IPS-11a (cell line): ENCODE results near the gene OGA.

Experiments
- H3K4me3 ChIP-seq: one replicate; pipeline ENCODE4 v1.5.1; 2013; ENCODE audit warnings: low read depth, low read length, control low read depth

OGA gene

DNA sequence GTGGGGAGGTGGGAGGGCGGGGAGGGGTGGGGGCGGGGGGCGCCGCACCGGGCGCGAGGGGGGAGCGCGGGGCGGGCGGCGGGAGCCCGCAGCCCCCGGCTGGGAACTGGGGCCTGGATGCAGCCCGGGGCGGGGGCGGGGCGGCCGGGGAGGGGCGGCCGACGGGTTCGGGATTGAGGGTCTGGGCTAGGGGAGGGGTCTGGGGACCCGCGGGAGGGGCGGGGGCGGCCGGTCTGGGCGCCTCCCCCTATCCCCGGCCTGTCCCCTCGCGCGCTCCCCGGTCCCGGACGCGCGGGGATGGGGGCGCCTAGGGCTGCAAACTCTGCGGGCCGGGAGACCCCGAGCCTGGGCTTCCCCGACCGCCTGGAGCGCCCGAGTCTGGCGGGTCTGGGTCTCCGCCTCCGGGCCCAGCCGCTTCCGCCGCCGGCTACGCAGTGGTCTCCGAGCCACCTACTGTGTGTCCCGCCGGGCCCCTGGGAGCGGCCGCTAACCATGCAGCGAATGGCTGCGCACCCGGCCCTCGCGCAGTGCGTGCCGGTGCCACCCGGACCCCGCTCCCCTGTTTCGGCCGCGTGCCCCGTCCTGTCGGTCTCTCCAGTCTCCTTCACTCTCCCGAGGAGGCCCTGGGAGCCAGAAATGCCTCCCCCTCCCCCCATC is 42.0 kb downstream of the OGA start:
- H3K4me3 ChIP-seq = peak overlapping the region; percentile 0

DNA sequence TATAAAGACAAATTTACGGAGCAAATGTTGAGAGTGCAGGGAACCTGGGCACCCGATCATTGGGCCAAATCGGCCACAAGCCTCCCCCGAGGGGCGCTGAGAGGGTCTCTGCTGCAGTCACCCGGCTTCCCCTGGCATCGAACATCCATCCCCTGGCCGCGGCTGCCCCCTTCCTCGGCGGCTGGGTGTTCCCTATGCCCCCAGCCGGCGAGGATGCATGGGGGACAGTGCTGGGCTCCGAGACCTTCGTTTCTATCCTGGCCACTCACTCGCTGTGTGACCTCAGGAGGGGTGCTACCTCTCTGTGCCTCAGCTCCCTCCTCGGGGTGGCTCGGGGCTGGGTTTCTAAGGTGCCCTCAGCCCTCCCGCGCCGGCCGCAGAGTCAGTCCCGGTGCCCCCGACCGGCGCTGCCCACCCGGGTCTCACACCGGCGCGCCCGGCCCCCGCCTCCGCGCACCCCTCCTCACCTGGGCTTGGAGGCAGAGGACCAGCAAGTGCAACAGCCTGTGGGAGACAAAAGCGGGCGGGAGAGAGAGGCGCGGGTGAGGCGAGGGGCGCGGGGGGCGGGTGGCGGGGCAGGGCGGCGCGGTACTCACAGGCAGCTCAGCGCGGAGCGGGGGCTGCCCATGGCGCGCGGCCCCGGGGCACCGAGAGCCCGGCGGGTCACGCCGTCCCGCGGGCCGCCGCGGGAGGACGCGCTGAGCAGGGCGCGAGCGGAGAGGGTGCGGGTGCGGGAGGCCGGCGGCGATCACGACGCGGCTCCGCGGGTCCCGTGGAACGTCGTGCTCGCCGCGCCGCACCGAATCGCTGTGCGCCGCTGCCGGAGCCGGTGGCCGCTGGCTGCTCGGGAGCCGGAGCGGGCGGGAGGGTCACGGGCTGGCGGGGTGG is 42.7 kb downstream of the OGA start, which contains the start of gene FGF8:
FGF8 (minus strand) TSS at position 842 of the 888 bp plus-strand sequence; CDS start at position 628, 214 bp downstream.
- peak within 1 kb of the TSS; percentile 24 for H3K4me3 ChIP-seq

DNA sequence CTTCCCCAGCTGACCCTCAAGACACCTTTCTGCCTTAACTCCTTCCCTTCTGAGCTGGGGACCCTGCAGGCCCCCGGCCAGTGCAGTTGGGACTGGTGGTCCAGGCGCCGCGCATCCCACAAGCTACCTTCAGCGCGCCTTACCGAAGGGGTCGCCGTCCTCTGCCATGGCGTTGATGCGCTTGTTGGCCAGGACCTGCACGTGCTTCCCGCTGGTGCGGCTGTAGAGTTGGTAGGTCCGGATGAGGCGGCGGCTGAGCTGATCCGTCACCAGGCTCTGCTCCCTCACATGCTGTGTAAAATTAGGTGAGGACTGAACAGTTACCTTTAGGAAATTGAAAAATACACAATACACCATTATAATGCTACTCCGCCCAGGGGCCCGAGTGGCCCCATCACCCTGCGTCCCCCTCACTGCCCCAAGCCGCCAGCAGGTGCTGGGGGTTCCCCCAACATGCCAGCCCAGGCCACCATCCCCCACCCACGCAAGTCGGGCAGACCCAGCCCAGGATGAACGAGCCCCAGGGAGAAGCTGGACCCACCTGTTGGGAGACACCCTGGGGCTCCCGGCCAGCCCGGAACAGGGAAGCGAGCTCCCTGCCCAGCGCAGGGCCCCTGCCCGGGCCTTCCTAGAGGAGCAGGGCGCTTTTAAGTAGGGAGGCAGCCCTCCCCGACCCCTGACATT is 43.5 kb downstream of the OGA start:
- H3K4me3 ChIP-seq = no peak overlapping the region

DNA sequence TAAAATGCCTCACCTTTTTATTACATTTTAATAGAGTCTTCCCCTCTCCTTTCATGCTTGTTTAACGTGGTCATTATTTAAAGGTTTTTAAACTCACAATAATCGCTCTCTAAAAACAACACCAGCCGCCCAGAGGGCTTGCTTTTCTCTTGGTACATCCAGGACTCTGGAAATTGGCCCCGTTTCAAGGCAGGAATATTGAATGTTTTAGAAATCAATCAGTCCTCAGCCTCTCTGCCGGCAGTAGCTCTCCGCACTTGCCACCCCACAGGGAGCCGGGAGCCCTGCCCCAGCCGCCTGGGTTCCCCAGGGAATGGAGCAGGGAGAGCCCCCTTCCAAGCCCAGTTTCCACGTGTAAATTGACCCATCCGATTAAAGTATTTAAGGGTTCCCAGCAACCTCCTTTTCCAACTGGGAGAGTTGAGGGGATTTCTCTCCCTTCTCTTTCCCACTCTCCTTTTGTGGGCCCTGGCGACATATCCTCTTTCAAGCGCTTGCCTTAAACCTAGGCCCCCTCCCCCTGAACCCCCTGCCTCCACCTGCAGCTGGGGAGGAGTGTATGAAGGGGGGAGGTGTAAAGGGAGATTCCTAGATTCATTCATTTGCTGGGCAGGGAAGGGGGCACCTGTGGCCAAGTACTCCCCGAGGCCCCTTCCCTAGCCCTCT is 44.2 kb downstream of the OGA start:
- H3K4me3 ChIP-seq = no peak overlapping the region

DNA sequence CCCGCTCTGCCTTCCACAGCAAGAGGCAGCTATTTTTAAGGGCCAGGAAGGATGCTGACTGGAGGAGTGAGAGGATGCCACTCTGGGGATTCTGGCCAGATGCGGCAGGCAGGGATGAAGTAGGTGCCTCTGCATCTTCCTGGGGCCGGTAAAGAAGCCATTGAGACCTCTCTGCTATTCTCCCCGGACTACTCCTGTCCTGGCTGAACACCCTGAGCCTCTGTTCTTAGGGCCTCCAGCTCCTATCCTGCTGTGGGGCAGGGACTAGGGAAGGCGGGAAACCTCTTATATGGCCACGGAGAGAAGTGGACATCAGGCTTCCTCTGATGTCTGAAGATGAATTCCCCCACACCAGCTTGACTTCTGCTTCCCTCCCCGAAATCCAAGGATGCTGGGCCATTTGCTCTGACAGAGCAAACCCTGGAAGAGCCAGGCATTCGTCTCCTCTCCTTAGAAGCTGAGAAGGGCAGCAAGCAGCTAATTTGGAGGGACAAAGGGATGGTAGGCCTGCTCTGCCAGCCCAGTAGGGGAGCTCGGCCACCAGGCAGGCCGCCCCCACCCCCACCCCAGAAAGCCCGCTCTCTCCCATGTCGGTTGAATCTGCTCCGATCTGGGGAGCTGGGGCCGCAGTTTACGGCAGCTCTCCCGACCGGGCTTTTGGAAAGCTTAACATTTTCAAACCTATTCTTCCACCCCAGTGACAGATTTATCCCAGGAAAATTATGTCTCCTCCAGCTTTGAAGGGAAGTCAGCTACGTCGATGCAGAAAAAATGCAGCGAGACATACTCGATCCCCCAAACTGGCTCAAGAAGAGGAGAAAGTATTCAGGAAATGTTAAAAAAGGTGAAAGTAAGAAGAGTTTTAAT is 45.1 kb downstream of the OGA start:
- H3K4me3 ChIP-seq = no peak overlapping the region

DNA sequence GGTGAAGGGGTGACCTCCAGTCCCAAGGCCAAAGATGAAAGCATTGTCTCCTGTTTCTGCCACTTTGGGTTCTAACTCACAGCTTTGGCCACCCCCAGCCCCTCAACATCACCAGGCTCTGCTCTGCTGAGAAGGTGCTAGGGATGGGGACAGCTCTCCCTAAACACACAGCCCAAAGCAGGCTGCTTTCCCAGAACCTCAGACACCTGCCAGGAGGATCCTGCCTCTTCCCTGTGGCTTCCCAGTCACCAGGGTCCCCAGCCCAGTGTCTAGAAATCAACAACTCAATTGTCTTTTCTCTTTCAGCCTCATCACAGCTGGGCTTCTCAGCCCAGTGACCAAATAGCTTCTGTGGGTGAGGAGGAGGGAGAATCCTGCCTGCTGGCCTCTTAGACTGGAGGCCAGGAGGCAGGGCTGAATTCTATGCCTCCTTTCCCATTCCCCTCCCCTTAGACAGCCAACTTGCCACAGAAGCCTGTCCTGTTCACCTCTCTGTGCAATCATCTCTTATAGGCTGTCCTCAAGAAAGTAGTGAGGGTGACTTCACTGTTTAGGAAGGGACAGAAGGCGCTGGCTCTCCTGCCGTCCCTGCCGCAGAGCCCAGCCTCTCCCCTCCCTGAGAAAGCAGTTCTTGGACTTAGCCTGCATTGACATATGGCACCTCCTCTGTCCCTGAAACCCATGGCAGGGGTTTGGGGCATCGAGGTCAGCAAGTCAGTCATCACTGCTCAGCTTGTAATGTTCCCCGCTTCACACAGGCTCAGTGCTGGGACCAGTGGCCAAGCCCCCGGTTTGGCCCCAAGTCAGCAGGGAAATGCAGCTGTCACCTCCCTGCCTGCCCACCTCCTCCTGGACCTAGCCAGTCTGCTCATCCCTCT is 46.0 kb downstream of the OGA start:
- no peak overlapping the region for H3K4me3 ChIP-seq

DNA sequence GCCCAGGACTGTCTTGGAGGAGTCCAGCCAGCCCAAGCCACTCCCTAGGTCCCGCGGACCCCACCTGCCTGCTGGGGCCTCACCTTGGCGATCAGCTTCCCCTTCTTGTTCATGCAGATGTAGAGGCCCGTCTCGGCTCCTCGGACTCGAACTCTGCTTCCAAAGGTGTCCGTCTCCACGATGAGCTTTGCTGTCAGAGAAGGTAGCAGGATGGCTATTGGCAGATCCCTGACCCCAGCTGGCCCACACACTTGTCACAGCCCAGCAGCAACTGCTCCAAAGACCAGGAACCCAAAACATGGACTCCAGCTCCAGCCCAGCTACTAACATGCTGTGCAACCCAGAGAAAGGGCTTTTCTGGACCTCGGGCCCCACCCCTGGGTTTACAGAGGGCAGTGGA is 46.9 kb downstream of the OGA start:
- no peak overlapping the region for H3K4me3 ChIP-seq

DNA sequence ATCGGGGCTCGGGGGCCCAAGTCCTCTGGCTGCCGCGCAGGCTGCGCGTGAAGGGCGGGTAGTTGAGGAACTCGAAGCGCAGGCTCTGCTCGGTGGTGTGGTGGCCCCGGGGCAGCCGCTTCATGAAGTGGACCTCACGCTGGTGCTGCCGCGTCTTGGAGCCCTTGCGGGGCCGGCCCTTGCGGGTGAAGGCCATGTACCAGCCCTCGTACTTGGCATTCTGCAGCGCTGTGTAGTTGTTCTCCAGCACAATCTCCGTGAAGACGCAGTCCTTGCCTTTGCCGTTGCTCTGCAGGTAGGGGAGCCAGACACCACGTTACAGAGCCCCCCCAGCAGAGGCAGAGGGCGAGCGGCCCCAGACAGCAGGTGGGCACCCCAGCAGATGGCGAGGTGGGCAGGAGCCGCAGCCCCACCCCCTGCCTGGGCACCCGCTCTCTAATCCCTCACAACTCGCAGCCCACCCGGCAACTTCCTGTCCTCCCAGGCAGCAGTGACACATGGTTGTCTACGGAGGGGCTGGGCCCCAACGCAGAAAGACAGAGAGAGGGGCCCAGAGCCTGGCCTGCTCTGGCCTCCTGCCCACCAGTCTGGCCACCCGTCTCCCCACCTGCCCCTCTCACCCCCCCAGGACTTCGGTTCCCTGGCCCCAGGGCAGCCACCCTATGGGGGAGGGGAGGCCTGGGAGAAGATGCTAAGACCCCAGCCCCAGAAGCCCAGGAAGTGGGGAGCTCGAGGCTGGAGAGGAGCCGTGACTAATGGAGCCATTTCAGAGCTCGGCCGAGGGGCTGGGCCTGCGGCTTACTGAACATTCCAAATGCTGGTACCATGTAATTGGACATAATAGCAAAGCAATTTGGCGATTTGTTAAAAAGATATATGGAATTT is 47.7 kb downstream of the OGA start:
- H3K4me3 ChIP-seq = no peak overlapping the region

DNA sequence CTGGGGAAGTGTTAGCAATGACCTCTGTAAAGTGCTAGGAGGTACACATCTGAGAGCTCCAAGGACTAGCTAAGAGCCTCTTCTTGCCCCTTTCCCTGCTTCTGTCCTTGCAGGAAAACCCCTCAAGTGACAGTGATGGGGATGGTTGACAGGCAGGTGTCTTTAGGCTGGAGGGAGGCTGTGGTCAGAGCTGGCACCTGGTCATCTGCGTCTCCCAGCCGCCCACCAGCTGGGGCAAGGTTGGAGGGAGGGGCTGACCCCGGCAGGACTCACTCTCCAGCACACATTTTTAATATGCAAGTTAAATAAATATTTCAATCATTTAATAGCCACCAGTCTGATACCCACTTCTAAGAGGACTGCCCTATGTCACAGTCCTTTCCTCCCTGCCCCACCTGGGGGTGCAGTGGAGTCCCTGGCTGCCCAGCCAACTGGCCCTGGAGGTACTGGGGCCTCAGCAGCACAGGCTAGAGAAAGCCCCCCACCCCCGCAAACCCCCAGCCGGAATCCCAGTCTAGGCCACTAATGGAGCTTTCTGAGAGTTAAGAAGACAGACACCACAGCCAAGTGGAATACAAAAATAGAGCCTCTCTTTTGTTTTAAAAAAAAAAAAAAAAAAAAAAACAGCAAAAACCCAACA is 48.6 kb downstream of the OGA start:
- H3K4me3 ChIP-seq = no peak overlapping the region

DNA sequence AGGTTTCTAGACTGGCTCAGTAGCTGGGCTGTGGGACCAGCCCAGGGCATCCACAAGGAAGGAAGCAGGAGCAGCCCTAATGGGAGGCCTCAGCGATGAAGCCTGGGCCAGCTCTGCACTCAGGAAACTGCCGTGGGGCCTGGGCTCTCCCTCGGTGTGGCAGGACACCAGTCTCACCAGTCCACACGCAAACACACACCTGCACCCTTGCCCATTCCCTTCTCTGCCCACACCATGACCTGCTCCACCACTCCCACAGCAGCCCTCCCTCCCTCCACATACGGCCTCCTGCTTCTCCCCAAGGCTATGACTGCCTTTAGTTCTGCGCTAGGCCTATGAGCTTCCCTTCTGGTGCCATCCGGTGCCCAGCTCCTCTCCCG is 49.5 kb downstream of the OGA start:
- H3K4me3 ChIP-seq = no peak overlapping the region

DNA sequence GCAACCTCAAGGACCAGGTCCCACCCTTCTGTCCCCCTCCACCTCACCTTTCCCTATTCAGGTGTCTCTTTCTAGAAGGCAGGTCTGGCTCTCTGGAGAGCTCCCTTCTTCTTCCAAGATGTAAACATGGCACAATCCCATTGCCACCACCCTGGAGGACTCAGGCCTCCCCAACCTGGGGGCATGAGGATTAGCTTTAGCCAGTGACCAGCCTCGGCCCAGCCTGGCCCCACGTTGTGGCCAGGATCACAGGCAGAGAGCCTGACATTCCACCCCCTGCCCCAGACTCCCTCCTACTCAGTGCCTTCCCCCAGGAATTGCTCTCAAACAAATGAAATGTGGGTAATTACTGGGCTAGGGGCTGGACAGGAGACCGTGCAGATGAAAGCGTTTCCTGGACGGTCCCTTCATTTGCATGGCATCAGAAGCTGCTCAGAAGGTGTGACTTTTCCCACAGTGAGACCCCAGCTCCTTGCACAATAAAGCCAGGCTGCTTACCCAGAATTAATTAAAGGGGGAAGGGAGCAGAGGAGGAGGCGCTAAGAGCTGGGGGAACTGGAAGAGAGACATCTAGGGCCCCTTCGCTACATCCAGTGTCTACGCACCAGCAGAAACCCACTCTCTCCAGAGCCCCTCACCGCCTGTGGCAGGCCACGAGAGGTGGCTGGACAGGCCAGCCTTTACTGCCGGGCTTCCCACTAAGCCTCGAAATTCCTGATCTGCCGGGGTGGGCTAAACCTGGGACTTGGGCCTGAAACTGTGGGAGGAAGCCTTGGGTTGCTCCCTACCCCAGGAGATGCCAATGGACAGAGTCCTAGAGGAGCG is 50.1 kb downstream of the OGA start:
- H3K4me3 ChIP-seq = no peak overlapping the region

DNA sequence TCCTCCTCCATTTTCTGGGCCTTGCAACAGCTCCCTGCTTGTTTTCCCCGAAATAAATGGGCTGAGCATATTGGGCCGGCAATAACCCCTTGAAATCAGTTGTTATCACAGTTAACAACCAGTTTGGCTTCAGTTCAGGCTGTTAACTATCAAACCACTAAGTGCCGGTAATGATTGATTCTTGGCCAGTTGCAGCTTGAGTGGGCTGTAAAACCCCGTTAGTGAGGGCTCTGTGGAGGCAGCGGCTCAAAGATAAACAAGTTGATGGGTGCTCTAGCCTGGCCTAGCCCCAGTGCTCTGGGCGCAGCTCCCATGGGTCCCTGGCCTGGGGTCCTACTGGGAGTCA is 50.7 kb downstream of the OGA start:
- no peak overlapping the region for H3K4me3 ChIP-seq

DNA sequence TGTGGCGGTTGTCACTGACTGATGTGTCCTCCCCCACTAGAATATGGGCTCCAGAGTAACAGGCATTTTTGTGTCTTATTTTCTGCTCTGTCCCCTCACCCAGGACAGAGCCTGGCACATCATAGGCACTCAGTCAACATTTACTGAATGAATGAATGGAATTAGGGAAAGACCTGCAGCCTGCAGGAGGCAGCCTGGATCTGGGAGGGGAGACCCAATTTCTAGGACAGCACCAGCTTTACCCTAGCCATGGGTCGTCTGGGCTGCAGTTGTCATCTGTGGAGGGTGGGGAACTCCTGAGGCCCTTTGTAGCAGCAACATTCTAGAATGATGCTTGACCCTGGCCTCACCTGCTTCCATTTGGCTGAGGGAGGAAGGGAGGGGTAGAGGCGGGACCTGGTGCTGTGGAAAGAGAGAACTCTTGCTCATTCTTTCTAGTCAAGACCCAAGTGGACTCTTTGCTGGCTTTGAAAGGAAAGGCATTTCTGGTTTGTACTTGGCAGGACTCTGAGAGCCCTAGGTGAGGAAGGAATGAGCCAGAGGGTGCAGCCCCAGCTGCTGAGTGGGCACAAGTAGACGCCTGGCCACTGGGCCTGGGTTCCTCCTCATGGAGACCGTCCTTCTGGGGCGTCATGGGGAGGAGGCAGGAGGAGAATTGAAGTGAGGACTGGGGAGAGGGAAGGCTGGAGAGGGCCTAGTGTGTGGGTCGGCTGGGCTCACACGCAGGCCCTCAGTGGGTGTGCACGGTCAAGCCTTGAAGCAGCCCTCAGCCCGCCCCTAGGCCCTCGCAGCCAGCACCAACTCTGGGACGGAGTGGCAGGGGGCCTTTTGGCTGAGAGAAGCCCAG is 51.3 kb downstream of the OGA start:
- no peak overlapping the region for H3K4me3 ChIP-seq

DNA sequence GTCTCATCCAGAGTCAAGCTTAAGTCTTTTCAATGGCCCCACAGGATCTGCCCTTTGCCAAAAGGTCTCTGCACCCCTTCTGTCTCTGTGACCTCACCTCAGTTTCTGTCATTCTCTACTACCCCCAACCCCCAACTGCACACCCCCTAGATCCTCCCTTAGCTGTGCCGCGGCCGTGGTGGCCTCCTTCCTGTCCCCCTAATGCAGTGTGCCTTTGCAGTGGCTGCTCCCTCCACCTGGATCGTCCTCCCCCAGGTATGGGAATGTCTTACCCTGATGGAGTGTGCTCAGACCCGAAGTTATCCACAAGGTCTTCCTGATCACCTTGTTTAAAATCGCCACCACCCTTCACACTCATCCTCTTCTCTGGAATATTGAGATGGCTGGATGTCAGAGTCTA is 51.9 kb downstream of the OGA start:
- H3K4me3 ChIP-seq = no peak overlapping the region

DNA sequence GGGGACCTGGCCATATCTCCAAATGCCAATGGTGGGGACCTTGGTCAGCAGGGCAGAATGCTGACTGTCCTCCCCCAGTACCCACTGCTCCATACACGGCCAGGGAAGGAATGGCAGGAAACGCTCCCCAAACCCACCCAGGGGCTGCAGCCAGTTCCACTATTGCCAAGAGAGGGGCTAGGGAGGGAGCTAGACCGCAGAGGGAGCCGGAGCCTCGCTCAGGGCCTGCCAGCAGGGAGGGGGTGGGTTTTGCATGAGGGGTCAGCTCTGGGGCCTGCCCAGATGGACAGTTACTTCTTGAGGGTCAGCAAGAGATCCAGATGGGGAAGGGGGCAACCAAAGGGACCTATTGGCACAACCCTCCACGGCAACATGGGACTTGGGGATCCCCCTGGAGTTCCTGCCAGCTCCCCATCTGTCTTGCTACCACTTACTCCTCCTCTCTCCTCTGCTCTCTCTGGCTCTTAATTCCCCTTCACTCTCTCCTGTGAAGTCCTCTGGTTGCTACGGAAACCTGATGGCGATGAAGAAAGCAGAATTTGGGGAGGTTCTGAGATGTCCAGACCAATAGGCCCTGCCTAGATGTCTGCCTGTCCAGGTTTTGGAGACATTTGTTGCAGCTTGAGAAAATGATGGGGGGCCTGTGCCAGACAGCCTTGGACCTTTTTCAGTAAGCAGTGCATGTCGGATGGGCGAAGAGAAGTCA is 55.0 kb downstream of the OGA start:
- H3K4me3 ChIP-seq = no peak overlapping the region

DNA sequence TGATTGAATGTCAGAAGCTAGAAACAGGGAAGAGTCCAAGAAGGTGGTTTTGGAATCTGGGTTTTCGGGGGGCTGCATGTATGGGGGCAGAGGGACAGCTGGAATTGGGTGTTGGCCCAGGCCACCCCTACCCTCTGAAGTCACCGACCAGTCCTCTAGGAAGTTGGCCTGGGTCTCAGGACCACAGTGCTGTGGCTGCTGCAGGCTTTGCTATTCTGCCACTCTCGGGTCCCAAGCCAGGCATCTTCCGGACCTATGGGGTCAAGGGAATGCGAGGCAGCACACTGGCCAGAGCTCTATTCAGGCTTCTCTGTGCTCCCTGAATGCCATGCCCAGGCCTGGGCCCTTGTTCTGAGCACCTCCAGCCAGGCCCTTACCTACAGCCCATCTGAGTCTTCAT is 55.5 kb downstream of the OGA start:
- no peak overlapping the region for H3K4me3 ChIP-seq
